Stimulated activated CD4-positive, alpha-beta T cell treated with anti-CD3 and anti-CD28 coated beads, Interleukin-12 subunit alpha, Interleukin-12 subunit beta, amount 100 ng/mL, for 48 hours (primary cell): ENCODE measurements around the gene PRSS22.
A peak's percentile ranks its signal among the peaks of the same experiment; 100 is the strongest.

Experiments used
- DNase-seq, 3 donors: peaks; one replicate each; pipeline ENCODE4 v3.0.0-alpha.2; 2020; ENCODE audit warnings: low read depth in 2 of 3, low spot score in 1 of 3

The PRSS22 gene

GRCh38 chr16:2857451-2858244 lies at the start of gene PRSS22:
PRSS22 (minus strand) TSS chr16:2858170; CDS start chr16:2858104, 66 bp downstream.
- DNase-seq = no peak

- DNase-seq = peak in 2 of 3 donors; percentile 35 to 39
Measured at GRCh38 chr16:2907084-2907753, 49.2 kb upstream of the PRSS22 start.

- no peak for DNase-seq
Measured at GRCh38 chr16:2905988-2906387, 48.0 kb upstream of the PRSS22 start.

GRCh38 chr16:2905241-2905987 lies 47.4 kb upstream of the PRSS22 start:
- peak; percentile 98 to 99 (median 99) for DNase-seq

- DNase-seq = no peak
Measured at GRCh38 chr16:2904922-2905240, 46.9 kb upstream of the PRSS22 start.

- peak; percentile 65 to 73 (median 65) for DNase-seq
Measured at GRCh38 chr16:2904100-2904921, 46.3 kb upstream of the PRSS22 start.

GRCh38 chr16:2902337-2903130 lies 44.6 kb upstream of the PRSS22 start:
- no peak for DNase-seq

- DNase-seq = no peak
Measured at GRCh38 chr16:2900526-2901075, 42.6 kb upstream of the PRSS22 start.

GRCh38 chr16:2899564-2900072 lies 41.6 kb upstream of the PRSS22 start:
- no peak for DNase-seq

- no peak for DNase-seq
Measured at GRCh38 chr16:2898831-2899563, 41.0 kb upstream of the PRSS22 start.

- DNase-seq = no peak
Measured at GRCh38 chr16:2897110-2897509, 39.1 kb upstream of the PRSS22 start.

GRCh38 chr16:2896480-2897010 lies 38.6 kb upstream of the PRSS22 start:
- DNase-seq = no peak

GRCh38 chr16:2895813-2896212 lies 37.8 kb upstream of the PRSS22 start:
- no peak for DNase-seq

- DNase-seq = no peak
Measured at GRCh38 chr16:2894231-2894630, 36.3 kb upstream of the PRSS22 start.

- DNase-seq = no peak
Measured at GRCh38 chr16:2884041-2884451, 26.1 kb upstream of the PRSS22 start.

- no peak for DNase-seq
Measured at GRCh38 chr16:2883458-2883908, 25.5 kb upstream of the PRSS22 start.

GRCh38 chr16:2882650-2883457 lies 24.9 kb upstream of the PRSS22 start, which contains the start of gene FLYWCH2:
FLYWCH2 (plus strand) TSS chr16:2883215; CDS start chr16:2896450, 13,235 bp downstream.
- peak; percentile 99 to 100 (median 100) for DNase-seq
